Measurements from ENCODE around the gene WDR45.

Gene WDR45

GRCh38 chrX:49043220-49043986 lies 36.3 kb downstream of the WDR45 start, which contains the start of gene TFE3:
Gene TFE3, minus strand, starts transcription at chrX:49043357. Its CDS starts 131 bp downstream, at chrX:49043226.
- DNase-seq: peak; percentile 97

- DNase-seq: no peak
Measured at GRCh38 chrX:49042581-49043219, 37.0 kb downstream of the WDR45 start.

GRCh38 chrX:49041744-49042580 lies 37.7 kb downstream of the WDR45 start:
- peak; percentile 14 for DNase-seq

- DNase-seq: no peak
Measured at GRCh38 chrX:49040376-49040955, 39.2 kb downstream of the WDR45 start.

GRCh38 chrX:49039598-49040375 lies 39.9 kb downstream of the WDR45 start:
- DNase-seq: peak; percentile 78

GRCh38 chrX:49037883-49038475 lies 41.7 kb downstream of the WDR45 start:
- DNase-seq: no peak

- DNase-seq: no peak
Measured at GRCh38 chrX:49030283-49030682, 49.4 kb downstream of the WDR45 start.

- DNase-seq: no peak
Measured at GRCh38 chrX:49029876-49030275, 49.8 kb downstream of the WDR45 start.
